GM21576 (cell line): ENCODE data around the gene TRPM5.
"Not testable (repeated sequence)": the region's sequence is repeated elsewhere in the genome, so short reads cannot be mapped to it uniquely, and the experiment has no call there.

Experiments
- ATAC-seq: cut with Tn5 transposase; IDR thresholded peaks from one replicate; pipeline ENCODE4 v1.9.1; 2021; ENCODE audit warnings: mild to moderate bottlenecking, moderate library complexity; ENCODE audit not compliant: unreplicated experiment

Gene TRPM5

GRCh38 chr11:2443881-2444820 lies at the start of gene TRPM5:
Gene TRPM5 (minus strand): TSS chr11:2444514. CDS start chr11:2423036, 21,478 bp downstream.
- no peak for ATAC-seq

- no peak for ATAC-seq
Observed at GRCh38 chr11:2489083-2489482, 44.8 kb upstream of the TRPM5 start.

- ATAC-seq, result no peak
Observed at GRCh38 chr11:2488004-2488403, 43.7 kb upstream of the TRPM5 start.

GRCh38 chr11:2484576-2485125 lies 40.3 kb upstream of the TRPM5 start:
- ATAC-seq, result no peak

GRCh38 chr11:2483426-2483825 lies 39.1 kb upstream of the TRPM5 start:
- ATAC-seq, result no peak

- ATAC-seq, result no peak
Observed at GRCh38 chr11:2482745-2483144, 38.4 kb upstream of the TRPM5 start.

GRCh38 chr11:2482204-2482603 lies 37.9 kb upstream of the TRPM5 start:
- ATAC-seq, result no peak

- ATAC-seq, result no peak
Observed at GRCh38 chr11:2481253-2481652, 36.9 kb upstream of the TRPM5 start.

- ATAC-seq, result no peak
Observed at GRCh38 chr11:2480874-2481220, 36.5 kb upstream of the TRPM5 start.

- not testable (repeated sequence) for ATAC-seq
Observed at GRCh38 chr11:2480067-2480873, 36.0 kb upstream of the TRPM5 start.

- no peak for ATAC-seq
Observed at GRCh38 chr11:2477936-2478335, 33.6 kb upstream of the TRPM5 start.

- ATAC-seq, result no peak
Observed at GRCh38 chr11:2477254-2477653, 32.9 kb upstream of the TRPM5 start.

- ATAC-seq, result no peak
Observed at GRCh38 chr11:2475136-2475918, 31.0 kb upstream of the TRPM5 start.

GRCh38 chr11:2474059-2474901 lies 30.0 kb upstream of the TRPM5 start:
- no peak for ATAC-seq

- ATAC-seq, result no peak
Observed at GRCh38 chr11:2473361-2474058, 29.2 kb upstream of the TRPM5 start.

GRCh38 chr11:2472428-2473186 lies 28.3 kb upstream of the TRPM5 start:
- no peak for ATAC-seq

- ATAC-seq, result no peak
Observed at GRCh38 chr11:2471804-2472096, 27.4 kb upstream of the TRPM5 start.

- ATAC-seq, result no peak
Observed at GRCh38 chr11:2471048-2471803, 26.9 kb upstream of the TRPM5 start.
